Keratinocyte (primary cell): ENCODE results near the gene PGAM5. TPM values are rescaled to one million over a fixed set of nuclear protein-coding genes. Genes with fewer than 3 reads are reported as not detected.
A peak's percentile ranks its signal among the peaks of the same experiment; 100 is the strongest.
"Not testable (repeated sequence)": the region's sequence is repeated elsewhere in the genome, so short reads cannot be mapped to it uniquely, and the experiment has no call there.

Source experiments
- DNase-seq: peaks from one replicate; pipeline ENCODE4 v3.0.0-alpha.2; 2011; ENCODE audit warnings: low read depth, missing footprints, low spot score
- FAIRE-seq: peaks from 2 replicates; lab custom pipeline; 2011; peaks lifted over from hg19 to GRCh38; lab: Jason Lieb, UNC
- H2AFZ ChIP-seq: 2 replicates; pipeline ENCODE4 v1.6.0; 2012; ENCODE audit warnings: low read length, control low read depth, inconsistent platforms; ENCODE audit not compliant: control insufficient read depth
- H3K27ac ChIP-seq: 2 replicates; pipeline ENCODE4 v1.5.1; 2011; ENCODE audit warnings: low read length; ENCODE audit not compliant: control insufficient read depth, insufficient read depth
- H3K27me3 ChIP-seq: 3 replicates; pipeline ENCODE4 v1.6.0; 2011; ENCODE audit warnings: low read length; ENCODE audit not compliant: control insufficient read depth, insufficient read depth; ENCODE audit errors: extremely low read depth
- H3K36me3 ChIP-seq, 2 experiments: 2 replicates in 1 of 2; 3 replicates in 1 of 2; pipeline ENCODE4 v1.5.1; 2011; ENCODE audit warnings: low read length in 2 of 2, mild to moderate bottlenecking in 1 of 2; ENCODE audit not compliant: control insufficient read depth in 2 of 2, insufficient read depth in 2 of 2; ENCODE audit errors: extremely low read depth in 1 of 2
- H3K4me1 ChIP-seq: 3 replicates; pipeline ENCODE4 v1.5.1; 2011; ENCODE audit warnings: low read length; ENCODE audit not compliant: control insufficient read depth, insufficient read depth; ENCODE audit errors: extremely low read depth
- H3K4me2 ChIP-seq: 3 replicates; pipeline ENCODE4 v1.6.0; 2011; ENCODE audit warnings: low read depth, low read length; ENCODE audit not compliant: control insufficient read depth, insufficient read depth; ENCODE audit errors: extremely low read depth
- H3K4me3 ChIP-seq, 3 experiments: fragments of 200-600 bp in 1 of 3; sonication (generic) in 1 of 3; 2 replicates in 2 of 3; 3 replicates in 1 of 3; pipeline ENCODE4 v1.5.1; 2011 to 2016; ENCODE audit warnings: low read length in 3 of 3, mild to moderate bottlenecking in 3 of 3, control low read depth in 2 of 3, inconsistent platforms in 1 of 3, low read depth in 1 of 3, mixed read lengths in 1 of 3, mixed run types in 1 of 3, moderate library complexity in 1 of 3; ENCODE audit not compliant: control insufficient read depth in 2 of 3, insufficient read depth in 2 of 3; ENCODE audit errors: extremely low read depth in 1 of 3
- H3K79me2 ChIP-seq: 2 replicates; pipeline ENCODE4 v1.6.0; 2012; ENCODE audit warnings: low read length; ENCODE audit not compliant: control insufficient read depth, insufficient read depth
- H3K9ac ChIP-seq: 3 replicates; pipeline ENCODE4 v1.6.0; 2011; ENCODE audit warnings: low read length; ENCODE audit not compliant: control insufficient read depth, insufficient read depth; ENCODE audit errors: extremely low read depth
- H3K9me1 ChIP-seq: 3 replicates; pipeline ENCODE4 v1.6.0; 2011; ENCODE audit warnings: low read length; ENCODE audit not compliant: control insufficient read depth, insufficient read depth; ENCODE audit errors: extremely low read depth
- H3K9me3 ChIP-seq: 2 replicates; pipeline ENCODE4 v1.5.1; 2012; ENCODE audit warnings: low read depth, low read length; ENCODE audit not compliant: control insufficient read depth
- H4K20me1 ChIP-seq: 3 replicates; pipeline ENCODE4 v1.6.0; 2011; ENCODE audit warnings: low read length; ENCODE audit not compliant: control insufficient read depth, insufficient read depth; ENCODE audit errors: extremely low read depth
- CTCF ChIP-seq, 3 experiments: IDR thresholded peaks in 1 of 3; conservative IDR thresholded peaks in 1 of 3; optimal IDR thresholded peaks in 1 of 3; 2 replicates in 2 of 3; 3 replicates in 1 of 3; pipeline versions ENCODE3 to v1.5.1; 2011; ENCODE audit warnings: low read length in 3 of 3, mild to moderate bottlenecking in 3 of 3, moderate library complexity in 2 of 3, control low read depth in 1 of 3, inconsistent platforms in 1 of 3; ENCODE audit not compliant: insufficient read depth in 2 of 3; ENCODE audit errors: extremely low read depth in 1 of 3
- EZH2 ChIP-seq: IDR thresholded peaks from one replicate; pipeline ENCODE4 v1.6.1; 2012; ENCODE audit warnings: inconsistent platforms, mild to moderate bottlenecking, low read length, moderate library complexity
- dilution Hi-C: fragments of 300-500 bp; cut with MboI; formaldehyde crosslinking; loops from one replicate; pipeline ENCODE4 v1.7.0; 2020; ENCODE audit warnings: low sequenced_read_pairs; ENCODE audit not compliant: extremely low pct_ligation_motif_present
- polyA plus RNA-seq, 5 experiments: library from polyadenylated mRNA; depleted of rRNA in 3 of 5; stranded (reverse) in 3 of 5; stranded (forward) in 1 of 5; unstranded in 1 of 5; fragments of >200 nt; gene quantifications; 1 replicate in 1 of 5; 2 replicates in 3 of 5; 3 replicates in 1 of 5; pipeline versions ENCODE4 v1.2.1 to v1.2.3, GENCODE V29; 2011 to 2012; ENCODE audit warnings: missing spikeins in 2 of 5, low read depth in 1 of 5, low replicate concordance in 1 of 5

The PGAM5 gene
- polyA plus RNA-seq, 1 donor (not counting 4 experiments of a cell fraction or from before 2014, with no cell fraction given): 31.5 TPM

- H3K4me1 ChIP-seq: no peaks in the 10 kb centered on the region
- DNase-seq (no peak), FAIRE-seq (no peak)
- H3K4me2 ChIP-seq: no peak overlapping the region
- H3K79me2 ChIP-seq: peaks cover 19% of the 10 kb centered on the region
- no peaks in the 10 kb centered on the region for H4K20me1 ChIP-seq
- H3K9ac ChIP-seq: no peak overlapping the region
- dilution Hi-C loops: no loop called here
- H3K27me3 ChIP-seq: no peaks in the 10 kb centered on the region
- H3K9me1 ChIP-seq: peaks cover 3% of the 10 kb centered on the region
- H3K36me3 ChIP-seq: peaks cover 1 to 7% of the 10 kb centered on the region in 2 experiments
- no peak for TF ChIP-seq EZH2
- TF ChIP-seq CTCF (optimal IDR thresholded peaks at IDR 0.05 in 1 of 3, IDR thresholded peaks at IDR 0.05 in 1 of 3, conservative IDR thresholded peaks at IDR 0.05 in 1 of 3; ENCODE audit: extremely low read depth in 1 of 3, insufficient read depth in 2 of 3, low read length in 3 of 3): no peak
- H3K27ac ChIP-seq: no peak overlapping the region
- H2AFZ ChIP-seq: no peak overlapping the region
- H3K4me3 ChIP-seq: peak overlapping the region in 1 of 3 experiments; percentile 2
- H3K9me3 ChIP-seq: no peaks in the 10 kb centered on the region
Observed at GRCh38 chr12:132689227-132689626, 21.4 kb upstream of the PGAM5 start.

- dilution Hi-C loops: no loop called here
- Histone ChIP-seq H3K4me3 (no peak overlapping the region), H3K36me3 (peaks cover 1 to 7% of the 10 kb centered on the region in 2 experiments), H2AFZ (no peak overlapping the region), H3K9me1 (peaks cover 3% of the 10 kb centered on the region), H3K27me3 (no peaks in the 10 kb centered on the region), H3K27ac (no peak overlapping the region), H3K9ac (no peak overlapping the region), H3K79me2 (peaks cover 15% of the 10 kb centered on the region), H4K20me1 (no peaks in the 10 kb centered on the region), H3K4me1 (no peaks in the 10 kb centered on the region), H3K4me2 (no peak overlapping the region), H3K9me3 (no peaks in the 10 kb centered on the region)
- TF ChIP-seq CTCF (optimal IDR thresholded peaks at IDR 0.05 in 1 of 3, IDR thresholded peaks at IDR 0.05 in 1 of 3, conservative IDR thresholded peaks at IDR 0.05 in 1 of 3; ENCODE audit: extremely low read depth in 1 of 3, insufficient read depth in 2 of 3, low read length in 3 of 3) (no peak), EZH2 (no peak)
- FAIRE-seq (no peak), DNase-seq (no peak)
Observed at GRCh38 chr12:132690112-132690511, 20.5 kb upstream of the PGAM5 start.

GRCh38 chr12:132692030-132692429, 18.6 kb upstream of the PGAM5 start:
- H3K4me3 ChIP-seq, H3K79me2 ChIP-seq, H3K36me3 ChIP-seq, H3K4me2 ChIP-seq, dilution Hi-C loops, H3K4me1 ChIP-seq, FAIRE-seq, H3K9me3 ChIP-seq, H3K27me3 ChIP-seq, H4K20me1 ChIP-seq, DNase-seq, H3K9ac ChIP-seq, H3K27ac ChIP-seq, H2AFZ ChIP-seq, H3K9me1 ChIP-seq: not testable (repeated sequence)

GRCh38 chr12:132694888-132695287, 15.8 kb upstream of the PGAM5 start:
- H2AFZ ChIP-seq, H3K9ac ChIP-seq, dilution Hi-C loops, H3K4me1 ChIP-seq, FAIRE-seq, H4K20me1 ChIP-seq, H3K79me2 ChIP-seq, H3K27me3 ChIP-seq, H3K27ac ChIP-seq, DNase-seq, H3K4me2 ChIP-seq, H3K4me3 ChIP-seq, H3K9me3 ChIP-seq, H3K9me1 ChIP-seq, H3K36me3 ChIP-seq: not testable (repeated sequence)
